ENCODE data around the gene RPS23.

- no peak for TF ChIP-seq USF1 (CRISPR knock-in tag; IDR thresholded peaks at IDR 0.05)
- TF ChIP-seq IRF2 (CRISPR knock-in tag; IDR thresholded peaks at IDR 0.05; ENCODE audit: borderline replicate concordance, low read depth) = no peak
- TF ChIP-seq CTCF (IDR thresholded peaks at IDR 0.05) = no peak
- no peak for TF ChIP-seq ARID4B (CRISPR knock-in tag; IDR thresholded peaks at IDR 0.05; ENCODE audit: borderline replicate concordance)
- TF ChIP-seq RELA (CRISPR knock-in tag; IDR thresholded peaks at IDR 0.05; ENCODE audit: borderline replicate concordance) = no peak
- TF ChIP-seq SP1 (CRISPR knock-in tag; conservative IDR thresholded peaks at IDR 0.05) = no peak
- no peak for TF ChIP-seq NR3C1 (CRISPR knock-in tag; conservative IDR thresholded peaks at IDR 0.05; ENCODE audit: low read depth)
- no peak for TF ChIP-seq MXD4 (CRISPR knock-in tag; IDR thresholded peaks at IDR 0.05; ENCODE audit: borderline replicate concordance)
- TF ChIP-seq ZNF416 (CRISPR knock-in tag; IDR thresholded peaks at IDR 0.05) = no peak
- no peak for TF ChIP-seq FOXJ3 (CRISPR knock-in tag; IDR thresholded peaks at IDR 0.05; ENCODE audit: borderline replicate concordance)
- no peak for TF ChIP-seq JUN (CRISPR knock-in tag; IDR thresholded peaks at IDR 0.05)
- no peak for TF ChIP-seq E2F4 (CRISPR knock-in tag; IDR thresholded peaks at IDR 0.05; ENCODE audit: borderline replicate concordance, low read depth)
These were observed 31.1 kb downstream of the RPS23 start for GRCh38 chr5:82246960-82247574.

All from WTC11 (cell line).